ENCODE measurements around the gene ACTA2.

The ACTA2 gene

DNA sequence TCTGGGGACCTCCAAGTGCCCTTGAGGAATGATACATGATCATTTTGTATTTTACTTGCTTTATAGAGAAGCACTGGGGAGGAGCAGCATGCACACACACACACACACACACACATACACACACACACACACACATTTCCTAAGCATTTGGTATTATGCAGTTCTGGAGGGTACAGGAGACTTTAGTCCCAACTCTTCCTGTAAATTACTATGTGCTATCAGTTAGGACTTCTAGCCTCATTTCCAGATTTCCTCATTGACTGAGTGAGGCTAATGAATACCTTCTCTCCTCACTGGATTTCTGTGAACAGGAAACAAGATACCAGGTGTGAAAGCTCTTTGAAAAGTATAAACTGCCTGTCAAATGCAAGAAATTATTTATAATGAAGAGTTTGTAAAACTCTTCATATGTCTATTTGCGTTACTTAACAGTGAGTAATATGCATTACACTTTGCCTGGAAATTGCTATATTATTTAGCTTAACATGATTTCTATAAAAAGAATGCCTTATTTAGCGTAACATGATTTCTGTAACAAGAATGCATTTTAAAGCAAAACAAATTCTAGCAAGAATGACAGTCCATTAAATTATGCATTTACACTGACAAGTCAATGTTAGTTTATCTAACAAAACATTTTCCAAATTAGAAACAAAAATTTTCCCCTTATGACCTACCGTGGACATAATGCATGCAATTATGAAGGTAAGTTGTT lies 34.2 kb downstream of the ACTA2 start:
- no peak for DNase-seq

DNA sequence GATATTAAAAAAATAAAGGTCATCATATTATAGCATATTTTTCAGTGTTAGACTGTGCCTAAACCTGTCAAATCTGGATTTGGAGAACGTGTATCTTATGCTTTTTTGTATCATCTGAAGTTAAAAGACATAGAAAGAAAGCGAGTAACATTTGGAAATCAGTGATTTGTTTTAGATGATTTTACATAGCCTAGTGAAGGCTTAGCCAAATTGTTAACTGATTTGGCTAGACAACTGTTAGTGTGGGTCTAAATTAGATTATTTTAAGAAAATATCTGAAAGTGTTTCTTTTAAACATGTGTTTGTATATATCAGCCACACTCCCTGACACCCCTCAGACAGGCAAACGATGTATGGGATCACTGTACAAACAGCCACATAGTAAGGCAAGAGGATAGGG lies 35.6 kb downstream of the ACTA2 start:
- DNase-seq: no peak

DNA sequence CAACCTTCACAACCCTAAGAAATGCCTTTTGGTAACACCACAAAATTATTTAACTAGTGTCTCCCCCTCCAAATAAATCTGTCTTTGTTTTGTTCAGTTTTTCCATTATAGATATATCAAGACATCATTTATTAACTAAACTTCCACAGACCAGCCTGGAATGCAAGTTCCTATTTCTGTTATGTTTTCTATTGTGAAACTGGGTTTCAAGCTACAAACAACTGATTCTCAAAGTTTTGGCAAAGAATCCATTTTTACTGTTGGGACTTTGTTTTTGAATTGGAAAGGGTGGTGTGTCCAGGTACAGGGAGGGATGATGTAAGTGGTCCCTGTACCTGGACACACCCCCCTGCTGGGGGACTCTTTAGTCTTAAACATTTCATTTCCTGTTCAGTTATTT lies 36.3 kb downstream of the ACTA2 start:
- DNase-seq: no peak

DNA sequence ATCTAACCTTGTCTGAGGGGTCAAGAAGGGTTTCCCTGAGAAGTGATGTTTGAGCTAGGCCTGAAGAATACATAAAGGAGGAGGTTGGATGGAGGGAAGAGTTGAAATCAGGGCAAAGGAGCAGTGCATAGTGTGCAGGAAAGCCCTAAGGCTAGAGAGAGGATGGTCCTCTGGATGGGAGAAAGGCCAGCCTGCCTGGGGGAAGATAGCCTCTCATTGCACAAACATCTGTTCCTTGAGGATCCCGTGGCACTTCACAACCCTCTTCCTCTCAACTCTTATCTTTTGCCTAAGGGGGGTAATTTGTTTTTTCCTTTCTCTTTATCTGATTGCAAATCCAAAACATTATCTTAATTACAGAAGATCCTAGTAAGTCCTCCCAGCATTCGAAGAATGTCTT lies 36.8 kb downstream of the ACTA2 start:
- no peak for DNase-seq

DNA sequence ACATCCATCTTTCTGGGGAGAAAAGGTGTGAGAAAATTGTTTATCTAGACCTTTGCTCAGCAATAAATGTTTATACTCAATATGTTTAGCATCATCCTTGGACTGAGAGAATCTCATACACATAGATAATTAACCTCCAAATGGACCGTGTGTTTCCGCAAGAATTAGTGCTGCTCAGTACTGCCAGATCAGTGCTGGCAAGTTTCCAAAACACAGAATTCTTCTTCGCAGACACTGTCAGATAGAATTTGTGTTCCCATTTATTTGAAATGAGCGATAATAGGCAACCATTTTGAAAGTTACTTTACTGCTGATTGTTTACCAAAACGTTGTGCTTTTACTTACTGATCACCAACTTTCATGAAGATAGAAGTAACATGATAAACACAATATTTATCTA lies 38.8 kb downstream of the ACTA2 start:
- DNase-seq: peak in 1 of 2 experiments; percentile 19

DNA sequence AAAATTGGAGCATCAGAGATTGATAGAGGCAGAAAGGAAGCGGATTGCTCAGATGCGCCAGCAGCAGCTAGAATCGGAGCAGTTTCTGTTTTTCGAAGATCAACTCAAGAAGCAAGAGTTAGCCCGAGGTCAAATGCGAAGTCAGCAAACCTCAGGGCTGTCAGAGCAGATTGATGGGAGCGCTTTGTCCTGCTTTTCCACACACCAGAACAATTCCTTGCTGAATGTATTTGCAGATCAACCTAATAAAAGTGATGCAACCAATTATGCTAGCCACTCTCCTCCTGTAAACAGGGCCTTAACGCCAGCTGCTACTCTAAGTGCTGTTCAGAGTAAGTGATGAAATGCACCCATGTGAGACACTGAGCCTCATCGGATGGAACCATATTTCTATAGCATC lies 39.4 kb downstream of the ACTA2 start:
- no peak for DNase-seq

DNA sequence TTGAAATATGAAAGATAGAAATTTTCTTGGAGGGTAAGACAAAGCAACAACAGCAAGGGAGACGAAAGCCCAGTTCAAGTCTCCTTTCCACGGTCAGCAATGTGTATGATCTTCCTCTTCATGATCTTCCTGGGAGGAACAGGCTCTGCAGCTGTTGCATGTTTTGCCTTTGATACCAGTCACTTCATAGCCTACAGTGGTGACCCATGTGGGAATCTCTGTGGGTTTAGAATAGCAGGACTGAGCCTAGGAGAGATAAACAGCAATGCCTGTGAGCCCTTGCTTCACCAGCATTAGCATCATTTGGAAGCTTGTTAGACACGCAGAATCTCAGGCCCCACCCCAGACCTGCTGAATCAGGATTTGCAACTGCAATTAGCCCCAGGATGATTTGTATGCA lies 40.7 kb downstream of the ACTA2 start:
- no peak for DNase-seq

DNA sequence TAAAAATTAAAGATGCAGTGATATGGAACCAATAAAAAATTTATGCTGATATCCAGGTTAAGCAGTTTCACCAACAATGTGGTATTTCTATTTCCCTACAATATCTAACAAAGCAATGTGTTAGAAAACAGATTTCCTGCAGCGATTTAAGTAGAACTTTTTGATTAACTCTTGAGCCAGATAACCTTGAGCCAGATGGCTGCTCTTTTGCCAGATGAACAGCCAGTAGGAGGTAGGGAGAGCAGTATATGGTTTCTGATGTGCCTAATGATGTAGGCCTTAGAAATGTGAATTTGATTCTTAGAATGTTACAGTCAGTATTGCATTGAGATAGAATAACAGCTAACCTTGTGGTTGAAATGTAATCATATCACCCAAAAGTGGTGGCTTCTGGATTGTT lies 41.5 kb downstream of the ACTA2 start:
- DNase-seq: peak in 1 of 2 experiments; percentile 11

DNA sequence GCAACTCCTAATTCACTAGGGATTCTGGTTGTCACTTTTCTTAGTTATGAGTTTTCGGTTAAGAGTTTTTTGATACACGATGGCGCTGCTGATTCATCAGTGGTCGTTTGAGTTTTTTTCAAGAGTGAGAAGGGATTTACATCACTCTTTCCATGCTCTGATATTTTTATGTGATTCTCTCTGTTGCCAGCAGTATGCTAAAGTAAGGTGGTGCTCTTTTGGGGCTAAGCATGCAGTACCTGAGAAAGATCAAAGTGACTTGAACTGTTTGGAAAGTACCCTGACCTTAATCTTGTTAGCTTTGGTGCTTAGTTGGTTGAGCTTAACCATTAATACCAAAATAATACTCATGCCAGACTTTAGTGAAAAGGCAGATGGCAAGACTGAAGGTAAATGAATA lies 44.4 kb downstream of the ACTA2 start:
- DNase-seq: no peak

DNA sequence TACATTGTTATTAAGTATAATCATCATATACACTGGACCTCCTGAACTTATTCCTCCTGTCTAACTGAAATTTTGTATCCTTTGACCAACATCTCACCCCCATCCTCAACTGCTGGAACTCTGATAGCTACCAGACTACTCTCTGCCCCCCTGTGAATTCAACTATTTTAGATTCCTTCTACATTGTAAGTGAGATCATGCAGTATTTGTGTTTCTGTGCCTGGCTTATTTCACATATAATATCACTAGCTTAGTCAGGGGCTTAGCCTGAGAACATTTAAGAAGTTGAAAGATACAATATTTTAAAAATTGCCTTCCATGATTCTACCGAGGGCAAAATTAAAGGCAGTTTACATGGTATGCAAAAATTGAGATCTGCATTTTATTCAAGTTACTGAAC lies 45.7 kb downstream of the ACTA2 start:
- DNase-seq: no peak

DNA sequence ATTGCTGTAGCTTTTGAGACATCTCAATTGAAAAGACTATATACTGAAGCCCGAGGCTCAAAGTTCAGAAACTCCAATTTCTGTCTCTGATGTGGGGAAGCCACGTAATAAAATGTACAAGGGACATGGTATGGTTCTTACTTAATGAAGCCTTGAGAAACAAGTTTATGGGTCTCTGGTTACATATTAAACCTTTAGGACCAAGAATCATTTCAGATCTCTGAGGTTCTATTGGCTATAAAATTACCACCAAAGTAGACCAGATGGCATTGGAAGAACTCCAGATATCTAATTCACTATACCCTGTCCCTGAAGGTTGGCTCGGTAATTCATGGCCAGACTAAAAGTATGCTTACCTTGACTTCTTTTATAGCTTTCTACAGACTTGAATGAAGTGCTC lies 48.9 kb downstream of the ACTA2 start:
- DNase-seq: no peak

DNA sequence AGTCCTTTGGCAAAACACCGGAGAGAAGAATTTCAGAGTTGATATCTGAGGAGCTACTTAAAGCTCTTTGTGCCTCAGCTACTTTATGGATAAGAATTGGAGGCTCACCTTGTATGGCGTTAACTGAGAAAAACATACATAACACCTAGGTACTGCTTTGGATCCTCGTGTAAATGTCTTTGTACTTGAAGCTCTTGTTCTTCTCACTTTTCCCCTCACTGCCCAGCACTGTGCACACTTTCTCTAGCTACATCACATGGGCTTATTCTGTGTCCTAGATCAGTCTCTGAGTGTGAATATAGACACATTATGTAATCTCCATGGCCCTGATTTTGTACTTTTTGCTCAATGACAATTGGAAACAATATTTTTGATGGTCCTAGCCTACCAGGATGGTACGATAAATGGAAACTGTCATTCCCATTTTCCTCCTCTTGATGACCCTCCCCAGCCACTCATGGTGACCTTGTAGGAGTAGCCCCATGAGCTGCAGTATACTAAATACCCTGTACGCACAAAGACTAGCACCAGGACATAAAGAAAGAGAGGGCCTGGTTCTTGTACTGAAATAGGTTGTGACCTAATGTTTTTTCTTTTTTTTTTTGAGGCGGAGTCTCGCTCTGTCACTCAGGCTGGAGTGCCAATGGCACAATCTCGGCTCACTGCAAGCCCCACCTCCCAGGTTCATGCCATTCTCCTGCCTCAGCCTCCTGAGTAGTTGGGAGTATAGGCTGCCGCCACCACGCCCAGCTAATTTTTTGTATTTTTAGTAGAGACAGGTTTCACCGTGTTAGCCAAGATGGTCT lies 50.4 kb downstream of the ACTA2 start:
- DNase-seq: no peak

DNA sequence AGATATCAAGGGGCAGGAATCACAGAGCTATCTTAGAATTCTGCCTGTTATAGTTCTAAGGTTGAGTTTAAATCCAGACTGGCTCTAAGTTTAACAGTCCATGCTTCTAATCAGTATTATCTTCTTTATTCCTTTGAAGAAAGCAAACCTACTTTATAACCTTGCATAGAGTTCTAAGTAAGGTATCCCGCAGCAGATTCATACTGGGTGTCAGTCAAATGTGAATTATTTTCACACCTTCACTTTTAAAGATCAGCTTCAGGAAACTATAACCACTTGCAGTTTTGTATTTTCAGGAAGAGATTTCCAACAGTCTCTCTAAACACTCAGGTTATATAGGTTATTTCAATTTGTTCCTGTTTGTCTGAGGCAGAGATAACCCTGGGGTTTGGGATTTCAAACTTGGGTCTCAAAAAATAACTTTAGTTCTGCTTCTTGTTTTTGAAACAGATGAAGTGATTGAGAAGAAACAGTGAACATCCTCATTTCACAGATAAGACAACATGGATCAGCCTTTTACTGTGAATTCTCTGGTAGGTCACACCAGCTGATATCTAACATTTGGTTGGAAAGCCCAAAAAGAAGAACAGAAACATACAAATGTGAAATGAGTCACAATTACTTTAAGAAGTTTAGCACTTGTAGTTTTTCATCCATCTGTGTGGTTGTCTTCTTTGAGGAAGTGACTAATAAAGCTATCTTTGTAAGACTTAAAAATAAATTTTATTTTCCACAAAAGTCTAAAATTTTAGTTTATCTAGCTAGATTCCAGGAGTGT lies 51.2 kb downstream of the ACTA2 start:
- DNase-seq: no peak

DNA sequence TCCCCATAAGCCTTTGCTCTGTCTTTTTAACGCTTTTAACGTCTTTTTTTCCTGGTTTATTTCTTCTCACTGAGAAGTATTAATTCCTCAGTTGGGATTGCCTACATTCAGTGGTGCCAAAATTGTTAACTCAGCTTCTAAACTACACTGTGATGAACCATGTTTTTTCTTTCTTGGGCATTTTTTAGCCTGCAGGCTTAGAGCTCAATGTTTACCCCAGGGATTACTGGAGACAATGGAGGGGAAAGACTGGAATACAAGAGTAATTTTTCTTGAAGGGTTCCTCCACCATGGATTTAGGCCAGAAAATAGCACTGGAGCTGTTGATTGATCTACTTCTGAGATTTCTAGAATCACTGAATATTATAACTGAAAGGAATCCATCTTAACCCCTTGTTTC lies 52.7 kb downstream of the ACTA2 start:
- DNase-seq: no peak

DNA sequence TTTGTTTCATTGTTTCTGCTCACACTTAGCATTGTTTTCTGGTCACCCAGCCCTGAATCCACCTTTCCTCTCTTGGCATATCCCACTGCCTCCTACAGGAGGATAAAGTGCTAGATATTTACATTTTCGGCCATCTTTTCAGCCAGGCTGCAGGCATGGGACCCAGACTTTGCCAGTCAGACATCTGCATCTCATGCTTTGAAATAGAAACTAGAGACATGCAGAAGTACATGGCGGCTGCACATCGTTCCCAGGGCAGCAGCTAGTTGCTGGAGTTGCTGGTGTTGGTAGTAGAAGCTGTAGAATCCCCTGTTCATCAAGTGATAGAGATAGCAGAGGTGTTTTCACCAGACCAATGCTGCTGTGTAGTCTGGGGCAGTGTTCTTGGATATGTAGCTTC lies 53.8 kb downstream of the ACTA2 start:
- no peak for DNase-seq

DNA sequence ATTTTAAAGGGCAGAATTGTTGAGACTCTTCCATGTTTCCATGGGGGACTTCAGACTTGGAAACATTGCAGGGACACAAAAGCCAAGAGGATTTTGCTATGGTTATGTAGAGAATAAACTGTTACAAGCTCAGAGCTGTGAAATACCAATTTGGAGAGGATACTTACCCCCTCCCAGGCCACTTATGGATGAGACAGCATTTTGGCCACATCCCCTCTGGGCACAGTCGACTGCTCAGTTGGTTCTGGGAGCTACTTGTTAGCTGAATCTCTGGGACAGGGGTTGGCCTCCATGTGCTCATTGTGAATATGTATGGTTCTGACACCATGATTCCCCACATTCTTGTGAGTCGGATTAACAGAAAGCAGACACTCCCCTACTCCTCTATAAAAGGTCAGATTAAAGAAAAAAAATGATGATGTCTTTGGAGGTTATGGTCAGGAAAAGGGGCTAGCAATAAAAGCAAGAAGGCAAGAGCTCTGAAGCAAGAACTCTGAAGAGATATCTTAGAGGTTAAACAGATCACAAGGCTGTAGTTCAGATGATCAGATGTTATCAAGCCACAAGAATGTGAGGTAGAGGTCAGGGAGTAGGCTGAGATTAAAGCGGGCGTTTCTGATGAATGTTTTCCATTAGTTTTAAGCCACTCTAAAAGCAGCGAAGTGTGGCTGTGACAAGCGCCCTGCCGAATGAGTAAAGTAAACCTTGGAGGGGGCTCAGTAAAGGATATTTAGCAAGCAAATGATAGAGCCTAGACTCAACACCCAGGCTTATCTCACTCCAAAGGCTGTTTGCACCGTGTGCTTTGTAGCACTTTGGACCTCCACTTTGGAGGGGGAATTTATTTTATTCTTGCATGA lies 55.3 kb downstream of the ACTA2 start:
- DNase-seq: no peak

DNA sequence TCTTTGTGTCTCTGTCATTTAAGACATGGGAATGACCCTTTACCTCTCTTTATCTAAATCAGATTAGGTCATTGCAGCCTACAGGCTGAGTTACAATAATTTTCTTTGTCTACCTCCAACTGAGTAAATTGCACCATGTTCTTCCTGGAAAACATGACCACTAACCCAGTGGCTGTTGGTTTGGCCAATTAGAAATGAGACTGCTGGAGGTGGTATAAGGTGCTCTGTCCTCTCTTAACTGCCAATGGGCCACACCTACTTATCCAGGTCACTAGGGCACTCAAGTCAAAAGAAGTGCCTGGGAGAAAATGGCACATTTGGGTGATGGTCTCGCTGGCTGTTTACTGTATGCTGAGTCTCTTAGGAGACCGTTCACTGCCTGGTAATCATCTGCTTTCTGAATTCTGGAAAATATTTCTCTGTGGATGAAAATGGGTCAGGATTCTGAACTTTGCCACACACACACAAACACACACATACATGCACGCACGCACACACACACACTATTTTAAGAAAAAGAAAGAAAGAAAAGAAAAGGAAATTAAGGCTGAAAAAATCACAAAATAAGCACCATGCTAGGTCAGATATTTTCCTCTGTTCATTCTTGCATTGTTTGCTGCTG lies 56.1 kb downstream of the ACTA2 start:
- DNase-seq: no peak

DNA sequence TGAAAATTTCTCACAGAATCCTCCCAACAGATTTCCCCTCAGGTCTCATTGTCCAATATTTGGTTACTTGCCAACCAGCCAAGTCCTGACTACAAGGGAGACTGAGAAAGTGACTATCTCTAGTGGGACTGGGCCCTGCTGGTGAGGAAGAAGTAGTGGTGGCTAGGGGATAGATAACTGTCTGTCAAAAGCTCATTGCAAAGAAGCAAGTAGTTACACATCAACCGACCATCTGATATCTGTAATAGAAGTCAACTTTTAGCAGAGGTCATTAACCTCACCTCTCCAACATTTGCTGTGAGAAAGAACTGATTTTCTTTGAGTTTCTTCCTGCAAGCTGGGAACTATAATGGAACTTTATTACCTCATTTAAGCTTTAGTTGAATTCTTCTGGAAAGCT lies 57.3 kb downstream of the ACTA2 start:
- DNase-seq: no peak

DNA sequence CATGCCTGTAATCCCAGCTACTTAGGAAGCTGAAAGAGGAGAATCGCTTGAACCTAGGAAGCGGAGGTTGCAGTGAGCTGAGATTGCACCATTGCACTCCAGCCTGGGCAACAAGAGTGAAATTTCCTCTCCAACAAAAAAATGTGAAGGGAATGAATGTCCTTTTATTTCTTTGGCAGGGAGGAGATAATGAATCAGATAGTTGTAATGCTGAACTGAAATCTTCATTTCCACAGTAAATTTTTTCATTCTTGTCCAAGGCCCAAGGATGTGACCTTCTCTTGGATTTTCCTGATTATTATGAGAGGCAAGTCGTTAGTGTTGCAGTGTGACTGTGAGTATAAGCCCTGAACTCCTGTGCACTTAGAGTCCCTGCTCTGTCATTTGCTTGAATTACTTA lies 59.0 kb downstream of the ACTA2 start:
- no peak for DNase-seq

DNA sequence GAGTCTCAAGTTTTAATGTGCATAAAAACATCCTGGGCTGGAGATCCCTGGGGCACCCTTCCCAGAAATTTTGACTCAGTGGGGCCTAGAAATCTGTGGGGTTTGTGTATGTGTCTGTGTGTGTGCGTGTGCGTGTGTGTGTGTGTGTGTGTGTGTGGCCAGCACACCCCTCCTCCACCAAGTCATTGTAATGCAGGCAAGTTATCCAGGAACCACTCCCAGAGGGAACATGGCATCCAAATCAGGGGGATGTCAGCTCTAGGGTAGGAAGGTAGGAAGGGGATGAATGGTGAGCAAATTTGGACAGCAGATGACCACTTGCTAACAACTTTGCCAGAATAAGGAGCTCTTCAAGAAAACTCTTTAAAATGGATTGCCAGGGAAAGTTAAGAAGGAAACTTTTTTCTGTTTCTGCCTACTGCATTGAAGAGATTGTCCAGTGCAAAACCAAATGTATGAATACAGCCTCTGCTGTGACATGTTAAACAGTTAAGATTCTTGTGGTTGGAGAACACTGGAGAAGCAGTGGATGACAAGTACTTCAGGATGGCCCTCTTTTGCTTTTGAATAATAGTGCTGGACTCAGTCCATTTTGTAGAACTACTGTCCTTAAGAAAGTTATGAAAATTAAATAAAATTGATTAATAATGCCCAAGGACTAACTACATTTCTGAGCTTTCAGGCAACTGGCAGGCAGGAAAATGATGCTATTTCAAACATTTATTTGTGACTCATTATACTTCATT lies 60.2 kb downstream of the ACTA2 start:
- no peak for DNase-seq

DNA sequence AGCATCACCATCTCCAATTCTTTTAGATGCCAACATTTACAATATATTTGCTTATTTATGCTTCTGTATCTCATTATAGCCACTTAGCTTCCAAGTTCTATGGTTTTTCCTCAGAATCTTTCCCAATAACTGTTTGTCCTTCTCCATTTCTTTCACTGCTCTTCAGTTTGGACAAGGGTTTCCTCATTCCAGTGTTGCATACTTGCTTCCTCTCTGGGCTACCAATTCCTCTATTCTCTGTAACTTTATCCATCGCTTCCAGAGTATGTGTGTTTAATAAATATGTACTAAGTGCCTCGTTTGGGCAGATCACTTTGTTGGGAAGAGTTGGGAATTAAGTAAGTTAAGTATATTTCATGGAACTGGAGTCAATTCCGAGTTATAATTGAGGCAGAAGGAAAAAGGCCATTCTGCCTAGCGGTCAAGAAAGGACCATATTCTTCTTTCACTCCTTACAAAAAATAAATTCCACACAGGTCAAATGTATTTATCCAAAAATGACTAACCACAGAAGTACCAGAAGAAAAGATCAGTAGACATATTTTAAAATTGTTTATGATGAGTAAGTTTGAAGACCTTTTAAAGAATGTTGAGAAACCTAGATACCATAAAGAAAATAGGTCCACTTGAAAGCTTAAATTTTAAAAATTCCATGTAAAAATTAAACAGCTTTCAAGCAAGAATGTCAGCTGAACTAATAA lies 61.7 kb downstream of the ACTA2 start:
- DNase-seq: no peak
